ENCODE measurements around the gene CAMTA1. TPM values are rescaled to one million over a fixed set of nuclear protein-coding genes. Genes with fewer than 3 reads are reported as not detected.

The CAMTA1 gene
- total RNA-seq, 2 experiments from 2014 or later: 39.3 to 48.8 TPM

DNA sequence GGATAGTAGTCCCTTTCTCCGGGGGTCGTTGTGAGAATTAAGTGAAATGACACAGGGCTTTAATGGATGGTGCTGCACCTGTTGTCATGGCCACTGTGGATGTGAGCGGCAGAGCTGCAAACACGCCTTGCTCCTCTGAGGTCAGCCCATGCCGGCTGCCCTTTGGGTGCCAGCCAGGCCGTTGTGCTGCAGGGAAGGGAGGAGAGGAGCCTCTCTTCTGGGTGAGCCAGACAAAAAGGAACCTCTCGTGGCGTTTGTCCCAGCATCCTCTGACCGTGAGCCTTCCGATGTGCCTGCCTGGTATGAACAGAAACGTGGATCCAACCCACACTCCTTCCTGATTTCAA lies 602.9 kb downstream of the CAMTA1 start:
- ChIA-PET POLR2A (no interaction called here), CTCF (no interaction called here)
- no peaks in the 10 kb centered on the region for H3K36me3 Mint-ChIP-seq (ENCODE audit: low read depth)
- no peaks in the 10 kb centered on the region for H3K4me1 Mint-ChIP-seq
- H3K9me3 Mint-ChIP-seq: no peaks in the 10 kb centered on the region
- H3K27me3 Mint-ChIP-seq: no peaks in the 10 kb centered on the region
- DNase-seq: peak; percentile 0
- H3K27ac Mint-ChIP-seq: no peak overlapping the region
- H3K4me3 Mint-ChIP-seq: no peak overlapping the region

DNA sequence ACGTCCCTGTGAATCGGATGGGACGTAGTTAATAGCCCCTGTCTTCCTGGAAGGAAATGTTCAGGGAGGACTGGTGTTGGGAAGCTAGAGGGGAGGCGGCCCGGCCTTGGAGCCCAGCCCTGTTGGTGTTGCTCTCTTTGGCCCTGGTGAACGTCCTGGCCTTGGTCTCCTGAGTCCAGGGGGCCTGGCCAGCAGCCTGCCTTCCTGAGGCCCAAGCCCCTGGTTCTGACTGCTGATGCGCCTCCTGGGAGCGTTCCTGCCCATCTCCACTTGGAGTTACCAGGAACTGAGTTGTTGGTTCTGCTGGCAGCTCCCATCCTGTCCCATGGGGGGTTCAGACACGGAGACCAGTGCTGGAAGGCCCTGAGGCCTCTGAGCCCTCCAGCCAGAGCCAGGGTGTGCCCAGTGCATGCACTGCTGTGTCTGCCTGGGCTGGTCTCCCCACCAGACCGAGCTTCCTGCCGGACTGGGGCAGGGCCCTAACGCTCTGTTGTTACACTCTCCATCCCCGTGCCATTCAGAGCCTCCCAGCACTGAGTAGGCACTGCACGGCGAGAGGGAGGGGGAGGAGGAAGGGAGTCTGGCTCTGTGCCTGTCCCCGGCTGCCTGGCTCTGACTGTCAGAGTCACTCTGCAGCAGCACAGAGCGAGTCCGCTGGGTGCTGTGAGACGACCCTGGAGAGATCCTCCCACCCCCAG lies 603.4 kb downstream of the CAMTA1 start:
- H3K36me3 Mint-ChIP-seq (ENCODE audit: low read depth): no peaks in the 10 kb centered on the region

DNA sequence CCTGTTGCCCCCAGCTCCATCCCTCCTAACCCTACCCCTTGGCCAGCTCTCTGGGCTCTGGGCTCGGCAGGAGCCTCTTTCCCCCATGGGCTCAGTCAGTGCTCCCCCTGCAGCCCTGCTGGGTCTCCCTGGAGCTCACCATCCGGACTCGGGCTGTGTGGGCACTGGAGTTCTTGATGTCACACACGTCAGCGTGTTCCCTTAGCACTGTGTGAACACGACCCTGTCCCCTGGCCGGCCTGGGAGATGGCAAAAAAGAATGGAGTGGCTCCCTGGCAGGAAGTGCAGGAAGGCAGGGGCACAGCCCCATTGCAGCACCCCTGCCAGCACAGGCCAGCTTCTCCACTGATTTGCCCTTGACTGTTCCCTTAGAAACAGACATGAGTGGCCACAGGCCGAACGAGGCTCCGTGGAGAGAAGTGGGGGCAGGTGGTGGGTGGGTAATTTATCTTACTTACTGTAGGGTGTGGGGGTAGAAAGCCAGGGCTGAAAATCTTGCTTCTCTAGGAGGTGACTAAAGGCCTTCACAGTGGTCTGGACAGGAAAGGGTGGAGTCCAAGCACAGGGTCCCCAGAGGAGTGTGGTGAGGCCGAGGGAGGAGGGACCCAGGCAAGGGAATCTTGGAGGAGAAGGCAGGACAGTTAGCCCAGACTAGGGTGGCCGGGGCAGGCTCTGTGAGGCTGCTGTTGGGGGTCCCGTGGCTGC lies 604.1 kb downstream of the CAMTA1 start:
- DNase-seq: no peak
- H3K36me3 Mint-ChIP-seq (ENCODE audit: low read depth): no peaks in the 10 kb centered on the region
- ChIA-PET CTCF (no interaction called here), POLR2A (no interaction called here)
- no peaks in the 10 kb centered on the region for H3K4me1 Mint-ChIP-seq
- no peak overlapping the region for H3K4me3 Mint-ChIP-seq
- peaks cover 2% of the 10 kb centered on the region for H3K27me3 Mint-ChIP-seq
- no peak overlapping the region for H3K27ac Mint-ChIP-seq
- H3K9me3 Mint-ChIP-seq: no peaks in the 10 kb centered on the region

More for the DNA sequence above, 603.4 kb downstream of the CAMTA1 start:
- POLR2A ChIA-PET: no interaction called here
- CTCF ChIA-PET: no interaction called here
- no peaks in the 10 kb centered on the region for H3K4me1 Mint-ChIP-seq
- H3K27me3 Mint-ChIP-seq: no peaks in the 10 kb centered on the region
- H3K4me3 Mint-ChIP-seq: no peak overlapping the region
- no peaks in the 10 kb centered on the region for H3K9me3 Mint-ChIP-seq
- DNase-seq: peak; percentile 4
- H3K27ac Mint-ChIP-seq: no peak overlapping the region

DNA sequence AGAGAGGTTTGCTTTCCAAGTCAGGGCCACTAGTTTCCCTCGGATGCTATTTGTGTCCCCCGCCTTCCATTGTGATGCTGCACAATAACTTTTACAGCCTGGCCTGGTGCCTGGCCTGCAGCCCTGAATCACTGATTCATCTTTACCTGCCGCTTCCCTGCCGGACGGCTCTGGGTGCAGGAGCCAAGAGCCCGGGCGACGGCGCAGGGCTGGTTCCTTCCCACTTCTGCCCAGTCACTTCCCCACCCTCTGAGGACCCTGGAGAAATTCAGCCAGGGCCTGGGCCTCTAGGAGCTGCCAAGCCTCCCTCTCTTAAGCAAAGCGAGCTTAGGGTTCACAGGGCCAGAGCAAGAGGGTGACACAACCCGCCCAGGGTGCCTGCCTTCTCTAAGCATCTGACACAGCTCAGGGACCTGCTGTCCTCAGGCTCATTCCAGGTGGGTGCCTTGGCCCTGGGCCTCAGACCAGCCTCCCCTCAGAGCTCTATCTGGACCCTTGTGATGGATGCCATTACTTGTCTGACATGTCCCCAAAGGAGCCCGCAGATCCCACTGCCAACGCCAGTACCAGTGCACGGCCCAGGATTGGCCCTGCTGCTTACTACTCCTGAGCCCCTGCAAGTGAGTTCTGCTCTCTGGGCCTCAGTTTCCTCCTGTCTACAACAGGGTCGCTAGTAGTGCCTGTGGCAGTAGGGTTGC lies 604.8 kb downstream of the CAMTA1 start:
- Mint-ChIP-seq H3K9me3 (no peaks in the 10 kb centered on the region), H3K36me3 (ENCODE audit: low read depth) (no peaks in the 10 kb centered on the region), H3K27ac (no peak overlapping the region), H3K27me3 (peaks cover 5% of the 10 kb centered on the region), H3K4me3 (no peak overlapping the region), H3K4me1 (no peaks in the 10 kb centered on the region)
- POLR2A ChIA-PET: no interaction called here
- CTCF ChIA-PET: no interaction called here
- DNase-seq: no peak

DNA sequence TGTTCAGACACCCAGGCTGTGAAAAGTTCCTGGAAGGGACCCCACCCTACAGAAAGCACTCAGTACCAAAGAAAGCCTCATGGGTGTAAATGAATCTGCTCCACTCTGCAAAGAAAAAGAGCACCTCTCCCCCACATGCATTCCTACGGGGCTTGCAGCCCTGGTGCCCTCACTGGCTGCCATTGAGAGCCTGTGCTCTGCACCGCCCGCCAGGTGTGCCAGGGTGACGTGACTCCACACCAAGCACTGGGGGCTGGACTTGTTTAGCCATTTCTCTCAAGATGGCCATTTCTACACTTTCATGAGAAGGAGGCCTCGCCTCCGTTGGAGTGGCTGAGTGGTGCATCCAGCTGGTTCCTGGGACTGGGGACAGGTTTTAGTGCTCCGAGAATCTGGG lies 605.3 kb downstream of the CAMTA1 start:
- Mint-ChIP-seq H3K9me3 (peaks cover 3% of the 10 kb centered on the region), H3K4me1 (no peaks in the 10 kb centered on the region), H3K27me3 (peaks cover 7% of the 10 kb centered on the region), H3K27ac (no peak overlapping the region), H3K4me3 (no peak overlapping the region), H3K36me3 (ENCODE audit: low read depth) (no peaks in the 10 kb centered on the region)
- DNase-seq: no peak
- CTCF ChIA-PET: no interaction called here
- POLR2A ChIA-PET: no interaction called here

DNA sequence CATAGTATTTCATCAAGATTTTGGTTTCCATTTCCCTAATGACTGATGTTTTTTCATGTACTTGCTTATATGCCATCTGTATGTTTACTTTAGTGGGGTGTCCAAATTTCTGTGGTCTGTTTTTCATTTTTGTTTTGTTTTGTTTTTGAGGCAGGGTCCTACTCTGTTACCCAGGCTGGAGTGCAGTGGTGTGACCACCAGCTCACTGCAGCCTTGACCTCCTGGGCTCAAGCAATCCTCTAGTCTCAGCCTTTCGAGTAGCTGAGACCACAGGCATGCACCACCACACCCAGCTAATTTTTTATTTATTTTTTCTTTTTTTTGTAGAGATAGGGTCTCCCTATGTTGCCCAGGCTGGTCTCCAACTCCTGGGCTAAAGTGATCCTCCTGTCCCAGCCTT lies 607.9 kb downstream of the CAMTA1 start:
- ChIA-PET CTCF (interaction anchor here (0.6 to 0.7 kb wide), 2 partner anchors 15 to 494 kb away, joined by 3 to 5 read pairs; no protein-coding TSS in a partner anchor), POLR2A (no interaction called here)
- Mint-ChIP-seq H3K9me3 (peaks cover 3% of the 10 kb centered on the region), H3K36me3 (ENCODE audit: low read depth) (no peaks in the 10 kb centered on the region), H3K27me3 (peaks cover 14% of the 10 kb centered on the region), H3K4me3 (no peak overlapping the region), H3K4me1 (no peaks in the 10 kb centered on the region), H3K27ac (no peak overlapping the region)
- no peak for DNase-seq

DNA sequence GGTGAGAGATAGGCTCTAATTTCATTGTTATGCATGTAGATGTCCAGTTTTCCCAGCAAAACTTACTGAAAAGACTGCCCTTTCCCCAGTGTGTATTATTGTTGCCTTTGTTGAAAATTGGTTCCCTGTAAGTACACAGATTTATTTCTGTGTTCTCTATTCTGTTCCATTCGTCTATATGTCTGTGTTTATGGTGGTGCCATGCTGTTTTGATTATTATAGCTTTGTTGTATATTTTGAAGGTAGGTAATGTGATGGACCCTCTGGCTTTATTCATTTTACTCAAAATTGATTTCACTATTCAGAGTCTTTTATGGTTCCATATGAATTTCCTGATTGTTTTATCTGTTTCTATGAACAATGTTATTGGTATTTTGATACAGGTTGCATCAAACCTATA lies 610.0 kb downstream of the CAMTA1 start:
- H3K36me3 Mint-ChIP-seq (ENCODE audit: low read depth): no peaks in the 10 kb centered on the region
- no peak for DNase-seq
- CTCF ChIA-PET: no interaction called here
- no peak overlapping the region for H3K4me3 Mint-ChIP-seq
- H3K27me3 Mint-ChIP-seq: peaks cover 16% of the 10 kb centered on the region
- no peaks in the 10 kb centered on the region for H3K4me1 Mint-ChIP-seq
- H3K9me3 Mint-ChIP-seq: peaks cover 3% of the 10 kb centered on the region
- H3K27ac Mint-ChIP-seq: no peak overlapping the region
- POLR2A ChIA-PET: no interaction called here

DNA sequence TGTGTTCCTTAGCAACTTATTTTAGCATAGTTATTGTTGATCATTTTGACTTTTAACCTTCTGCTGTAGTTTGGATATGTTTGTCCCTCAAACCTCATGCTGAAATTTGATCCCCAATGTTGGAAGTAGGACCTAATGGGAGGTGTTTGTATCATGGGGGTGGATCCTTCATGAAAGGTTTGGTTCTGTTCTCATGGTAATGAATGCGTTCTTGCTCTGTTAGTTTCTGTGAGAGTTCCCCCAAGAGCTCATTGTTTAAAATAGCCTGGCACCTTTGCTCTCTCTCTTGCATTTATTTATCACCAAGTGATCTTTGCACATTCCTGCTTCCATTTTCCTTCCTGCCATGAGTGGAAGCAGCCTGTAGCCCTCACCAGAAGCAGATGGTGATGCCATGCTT lies 613.7 kb downstream of the CAMTA1 start:
- ChIA-PET CTCF (no interaction called here), POLR2A (no interaction called here)

DNA sequence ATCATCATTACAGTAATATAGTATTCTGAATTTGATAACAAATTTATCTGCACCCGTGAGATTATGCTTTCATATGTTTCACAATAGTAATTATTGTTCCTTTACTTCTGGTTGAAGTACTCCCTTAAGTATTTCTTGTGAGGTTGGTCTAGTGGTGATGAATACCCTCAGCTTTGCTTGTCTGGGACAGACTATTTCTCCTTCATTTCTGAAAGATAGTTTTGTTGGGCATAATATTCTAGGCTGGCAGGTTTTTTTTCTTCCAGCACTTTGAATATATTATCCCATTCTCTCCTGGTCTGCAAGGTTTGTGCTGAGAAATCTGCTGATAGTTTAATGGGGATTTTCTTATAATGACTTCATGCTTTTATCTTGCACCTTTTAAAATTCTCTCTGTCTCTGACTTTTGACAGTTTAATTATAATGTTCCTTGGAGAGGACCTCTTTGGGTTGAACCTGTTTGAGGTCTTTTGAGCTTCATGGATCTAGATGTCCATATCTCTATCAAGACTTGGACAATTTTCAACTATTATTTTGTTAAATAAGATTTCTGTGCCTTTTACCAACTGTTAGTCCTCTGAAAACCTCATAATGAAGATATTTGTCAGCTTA lies 614.4 kb downstream of the CAMTA1 start:
- peaks cover 3% of the 10 kb centered on the region for H3K9me3 Mint-ChIP-seq
- ChIA-PET CTCF (no interaction called here), POLR2A (no interaction called here)
- no peak overlapping the region for H3K27ac Mint-ChIP-seq
- no peak for DNase-seq
- H3K27me3 Mint-ChIP-seq: peaks cover 11% of the 10 kb centered on the region
- no peaks in the 10 kb centered on the region for H3K4me1 Mint-ChIP-seq
- H3K36me3 Mint-ChIP-seq (ENCODE audit: low read depth): no peaks in the 10 kb centered on the region
- no peak overlapping the region for H3K4me3 Mint-ChIP-seq

More for the DNA sequence above, 613.7 kb downstream of the CAMTA1 start:
- DNase-seq: no peak
- Mint-ChIP-seq H3K27me3 (peaks cover 16% of the 10 kb centered on the region), H3K9me3 (peaks cover 3% of the 10 kb centered on the region), H3K4me3 (no peak overlapping the region), H3K27ac (no peak overlapping the region), H3K36me3 (ENCODE audit: low read depth) (no peaks in the 10 kb centered on the region), H3K4me1 (no peaks in the 10 kb centered on the region)

DNA sequence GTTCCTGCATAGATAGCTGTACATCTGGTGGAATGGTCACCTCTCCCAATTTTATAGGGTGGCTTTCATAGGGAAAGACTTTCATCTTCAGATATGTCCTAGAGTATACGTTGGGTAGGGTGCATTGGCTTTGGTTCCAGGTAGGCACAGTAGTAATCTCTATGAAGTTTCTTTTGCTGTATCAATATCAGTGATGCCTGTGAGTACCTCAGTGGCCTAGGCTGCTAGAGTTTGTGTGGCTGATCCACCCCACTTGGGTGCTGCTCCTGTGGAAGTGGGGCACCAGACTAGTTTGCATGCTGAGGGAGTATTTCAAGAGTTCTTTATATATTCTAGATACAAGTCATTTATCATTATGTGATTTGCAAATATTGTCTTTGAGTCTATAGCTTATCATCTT lies 615.3 kb downstream of the CAMTA1 start:
- CTCF ChIA-PET: no interaction called here
- no peak overlapping the region for H3K27ac Mint-ChIP-seq

DNA sequence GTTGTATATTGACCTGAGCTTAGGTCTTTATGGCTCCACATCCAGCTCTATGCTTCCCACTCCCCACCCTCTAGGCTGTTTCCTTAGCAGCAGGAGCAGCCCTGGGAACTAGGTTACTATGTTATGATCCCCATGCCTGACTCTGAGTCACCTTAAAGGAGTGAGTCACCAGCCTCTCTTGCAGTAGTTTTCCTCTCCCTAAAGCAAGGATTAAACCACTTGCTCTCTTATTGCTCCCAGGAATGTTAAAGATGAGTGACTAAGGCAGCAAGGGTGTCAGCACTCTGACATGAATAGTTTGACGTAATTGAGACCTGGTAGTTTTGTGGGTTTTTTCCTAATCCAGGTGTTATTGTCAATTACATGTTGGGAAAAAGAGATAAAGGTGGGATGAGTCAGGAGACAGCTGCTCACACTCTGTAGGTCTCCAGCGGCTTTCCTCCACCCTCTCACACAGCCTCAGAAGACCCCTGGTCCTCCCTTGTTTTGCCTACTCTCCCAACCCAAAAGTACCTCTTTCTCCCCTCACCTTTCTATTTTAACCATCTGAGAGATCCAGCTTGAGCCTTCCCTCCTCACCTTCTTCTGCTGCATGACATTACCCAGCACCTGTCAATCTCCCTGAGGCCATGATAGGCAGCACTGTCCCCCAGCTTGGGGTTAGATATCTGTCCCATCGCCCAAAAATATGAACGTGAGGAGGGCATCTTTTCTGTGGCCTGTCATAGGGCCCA lies 616.7 kb downstream of the CAMTA1 start:
- H3K27ac Mint-ChIP-seq: no peak overlapping the region
- H3K36me3 Mint-ChIP-seq (ENCODE audit: low read depth): no peaks in the 10 kb centered on the region
- peaks cover 2% of the 10 kb centered on the region for H3K27me3 Mint-ChIP-seq
- no peak for DNase-seq
- ChIA-PET CTCF (no interaction called here), POLR2A (no interaction called here)
- H3K4me3 Mint-ChIP-seq: no peak overlapping the region
- H3K9me3 Mint-ChIP-seq: no peaks in the 10 kb centered on the region
- H3K4me1 Mint-ChIP-seq: no peaks in the 10 kb centered on the region

More for the DNA sequence above, 615.3 kb downstream of the CAMTA1 start:
- Mint-ChIP-seq H3K4me1 (no peaks in the 10 kb centered on the region), H3K4me3 (no peak overlapping the region), H3K9me3 (no peaks in the 10 kb centered on the region), H3K27me3 (peaks cover 9% of the 10 kb centered on the region), H3K36me3 (ENCODE audit: low read depth) (no peaks in the 10 kb centered on the region)
- DNase-seq: no peak
- POLR2A ChIA-PET: no interaction called here

DNA sequence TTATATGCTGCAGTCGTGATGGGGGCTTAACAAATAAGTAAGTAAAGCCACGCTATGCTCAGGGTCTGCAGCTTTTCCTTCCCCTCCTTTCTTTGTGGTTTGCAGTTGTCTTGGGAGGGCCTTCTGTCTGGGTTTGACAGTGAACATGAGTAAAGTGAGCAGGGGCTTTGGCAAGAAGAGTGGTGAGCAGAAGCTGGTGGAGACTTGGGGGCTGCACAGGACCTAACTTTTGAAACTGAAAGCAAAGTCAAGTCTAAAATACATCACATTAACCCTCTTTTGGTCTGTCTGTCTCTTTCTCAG lies 617.2 kb downstream of the CAMTA1 start:
- H3K9me3 Mint-ChIP-seq: no peaks in the 10 kb centered on the region
- H3K27ac Mint-ChIP-seq: no peak overlapping the region
- no peaks in the 10 kb centered on the region for H3K36me3 Mint-ChIP-seq (ENCODE audit: low read depth)
- POLR2A ChIA-PET: no interaction called here
- H3K27me3 Mint-ChIP-seq: peaks cover 2% of the 10 kb centered on the region
- DNase-seq: no peak
- H3K4me1 Mint-ChIP-seq: no peaks in the 10 kb centered on the region
- no peak overlapping the region for H3K4me3 Mint-ChIP-seq
- CTCF ChIA-PET: no interaction called here
